IMR-90 (cell line): Measurements from ENCODE around the gene CDK5RAP2. TPM values are rescaled to one million over a fixed set of nuclear protein-coding genes. Genes with fewer than 3 reads are reported as not detected.

ENCODE experiments used
- ATAC-seq: fragments of 200-7000 bp; cut with Tn5 transposase; 2 replicates; pipeline ENCODE4 v1.9.1; 2020; ENCODE audit warnings: low read depth, mild to moderate bottlenecking, moderate library complexity
- BruUV-seq: library from RNA; stranded (reverse); fragments of 400-500 nt; replicated peaks from 2 replicates; lab custom pipeline; 2021; lab: Mats Ljungman, UMichigan
- CTCF ChIA-PET: fragments of 300-600 bp; formaldehyde crosslinking; extraction: SDS; loops from one replicate; lab custom pipeline; 2021; ENCODE audit warnings: antibody characterized with exemption; lab: Yijun Ruan, JAX
- POLR2A ChIA-PET: fragments of 300-600 bp; sonication (Branson Sonifier 250); formaldehyde crosslinking; loops from one replicate; lab custom pipeline; 2022; ENCODE audit warnings: antibody characterized with exemption; ENCODE audit not compliant: unreplicated experiment; lab: Charles Lee
- DNase-seq: peaks from one replicate; pipeline ENCODE4 v3.0.0; 2013
- H2AFZ ChIP-seq: replicated peaks from 2 replicates; pipeline ENCODE3; 2013; ENCODE audit warnings: low read length, mild to moderate bottlenecking; ENCODE audit not compliant: poor library complexity
- H2AK5ac ChIP-seq: 2 replicates; pipeline ENCODE4 v1.6.1; 2013; ENCODE audit warnings: low read depth, low read length, inconsistent platforms
- H2AK9ac ChIP-seq: replicated peaks from 2 replicates; pipeline ENCODE3; 2013; ENCODE audit warnings: mild to moderate bottlenecking, low read depth, low read length, moderate library complexity; ENCODE audit not compliant: poor library complexity
- H2BK120ac ChIP-seq: 2 replicates; pipeline ENCODE4 v1.6.1; 2013; ENCODE audit warnings: low read depth, low read length, inconsistent platforms
- H2BK15ac ChIP-seq: 3 replicates; pipeline ENCODE4 v1.6.1; 2013; ENCODE audit warnings: low read depth, low read length, inconsistent platforms
- H2BK20ac ChIP-seq: 2 replicates; pipeline ENCODE4 v1.6.1; 2013; ENCODE audit warnings: low read depth, mild to moderate bottlenecking, inconsistent platforms, low read length, moderate library complexity
- H2BK5ac ChIP-seq: 2 replicates; pipeline ENCODE4 v1.6.1; 2013; ENCODE audit warnings: mild to moderate bottlenecking, low read depth, low read length, inconsistent platforms; ENCODE audit not compliant: poor library complexity, severe bottlenecking
- H3K14ac ChIP-seq: replicated peaks from 2 replicates; pipeline ENCODE4 v1.6.1; 2013; ENCODE audit warnings: low read depth, low read length, inconsistent platforms
- H3K18ac ChIP-seq: 2 replicates; pipeline ENCODE4 v1.6.1; 2013; ENCODE audit warnings: low read depth, low read length, control low read depth
- H3K23ac ChIP-seq: 2 replicates; pipeline ENCODE4 v1.6.1; 2013; ENCODE audit warnings: low read depth, low read length, inconsistent platforms
- H3K27ac ChIP-seq: 2 replicates; pipeline ENCODE4 v1.5.1; 2013; ENCODE audit warnings: mild to moderate bottlenecking, control low read depth, low read length; ENCODE audit not compliant: insufficient read depth
- H3K27me3 ChIP-seq: 2 replicates; pipeline ENCODE4 v1.6.1; 2013; ENCODE audit warnings: low read length; ENCODE audit not compliant: control insufficient read depth, insufficient read depth
- H3K36me3 ChIP-seq: 2 replicates; pipeline ENCODE4 v1.6.1; 2013; ENCODE audit warnings: low read length, mixed read lengths; ENCODE audit not compliant: control insufficient read depth, insufficient read depth
- H3K4ac ChIP-seq: 2 replicates; pipeline ENCODE4 v1.6.1; 2013; ENCODE audit warnings: low read depth, low read length, inconsistent platforms
- H3K4me1 ChIP-seq: 2 replicates; pipeline ENCODE4 v1.6.1; 2013; ENCODE audit warnings: low read length, mixed read lengths; ENCODE audit not compliant: control insufficient read depth, insufficient read depth
- H3K4me2 ChIP-seq: 2 replicates; pipeline ENCODE4 v1.6.1; 2013; ENCODE audit warnings: low read depth, mild to moderate bottlenecking, control low read depth, low read length, moderate library complexity
- H3K4me3 ChIP-seq: 2 replicates; pipeline ENCODE4 v1.5.1; 2013; ENCODE audit warnings: low read depth, mild to moderate bottlenecking, control low read depth, low read length, moderate library complexity; ENCODE audit not compliant: insufficient read depth
- H3K56ac ChIP-seq: 2 replicates; pipeline ENCODE4 v1.6.1; 2013; ENCODE audit warnings: low read length, inconsistent platforms; ENCODE audit not compliant: insufficient read depth; ENCODE audit errors: extremely low read depth
- H3K79me1 ChIP-seq, 2 experiments: 2 replicates each; pipeline ENCODE4 v1.6.1; 2013; ENCODE audit warnings: low read length in 2 of 2, inconsistent platforms in 1 of 2, low read depth in 1 of 2
- H3K9ac ChIP-seq: 2 replicates; pipeline ENCODE4 v1.6.1; 2013; ENCODE audit warnings: low read depth, low read length, control low read depth
- H3K9me1 ChIP-seq: 2 replicates; pipeline ENCODE4 v1.6.1; 2013; ENCODE audit warnings: low read length, inconsistent platforms; ENCODE audit not compliant: insufficient read depth
- H3K9me3 ChIP-seq: 2 replicates; pipeline ENCODE4 v1.6.1; 2013; ENCODE audit warnings: low read length; ENCODE audit not compliant: control insufficient read depth, insufficient read depth
- H4K20me1 ChIP-seq: 2 replicates; pipeline ENCODE4 v1.6.1; 2013; ENCODE audit warnings: low read length, inconsistent platforms; ENCODE audit not compliant: insufficient read depth
- H4K5ac ChIP-seq: 2 replicates; pipeline ENCODE4 v1.6.1; 2013; ENCODE audit warnings: mild to moderate bottlenecking, low read depth, low read length, control low read depth
- H4K8ac ChIP-seq, 2 experiments: 2 replicates each; pipeline ENCODE4 v1.6.1; 2013; ENCODE audit warnings: low read depth in 2 of 2, low read length in 2 of 2, control low read depth in 1 of 2, inconsistent platforms in 1 of 2
- H4K91ac ChIP-seq: 2 replicates; pipeline ENCODE4 v1.6.1; 2013; ENCODE audit warnings: low read depth, low read length, inconsistent platforms; ENCODE audit not compliant: insufficient read depth
- CEBPB ChIP-seq: IDR thresholded peaks from 2 replicates; pipeline ENCODE4 v1.6.1; 2012; ENCODE audit warnings: low read depth, low read length, improper control_type of control experiment
- CHD1 ChIP-seq: IDR thresholded peaks from 2 replicates; pipeline ENCODE4 v1.6.1; 2012; ENCODE audit warnings: low read depth, low read length, improper control_type of control experiment
- CTCF ChIP-seq: conservative IDR thresholded peaks from 2 replicates; pipeline ENCODE4 v1.5.1; 2012; ENCODE audit warnings: mild to moderate bottlenecking, low read depth, low read length, improper control_type of control experiment
- MXI1 ChIP-seq: IDR thresholded peaks from 2 replicates; pipeline ENCODE4 v1.6.1; 2012; ENCODE audit warnings: low read depth, mild to moderate bottlenecking, low read length, moderate library complexity, borderline replicate concordance
- RAD21 ChIP-seq: IDR thresholded peaks from 2 replicates; pipeline ENCODE4 v1.6.1; 2012; ENCODE audit warnings: low read length, improper control_type of control experiment
- SMC3 ChIP-seq: fragments of 150-350 bp; IDR thresholded peaks from 2 replicates; pipeline ENCODE4 v1.6.1; 2016; ENCODE audit warnings: low read depth, mild to moderate bottlenecking, antibody characterized with exemption, low read length, moderate library complexity
- WGBS, 2 experiments: methylation state at CpG; one replicate each; pipeline versions ENCODE4 v1.1.5 to v1.1.7; 2013; ENCODE audit warnings: missing lambda C conversion rate in 2 of 2; ENCODE audit not compliant: insufficient read length in 1 of 2; ENCODE audit errors: extremely low coverage in 2 of 2; 5-methylcytosine and 5-hydroxymethylcytosine counted together
- dilution Hi-C: fragments of 300-500 bp; cut with HindIII; formaldehyde crosslinking; loops from one replicate; pipeline ENCODE4 v1.14.3; 2018; ENCODE audit warnings: low sequenced_read_pairs; ENCODE audit not compliant: unreplicated experiment
- in situ Hi-C: fragments of 300-500 bp; cut with MboI; formaldehyde crosslinking; loops from 3 replicates; pipeline ENCODE4 v1.14.3; 2019; ENCODE audit warnings: low sequenced_read_pairs, inconsistent platforms, mixed read lengths
- intact Hi-C: fragments of 100-400 bp; cut with micrococcal nuclease; formaldehyde crosslinking; loops from 2 replicates; pipeline ENCODE4 v1.10.0; 2022
- polyA plus RNA-seq, 3 experiments: library from polyadenylated mRNA; depleted of rRNA; stranded (reverse); fragments of >200 nt; gene quantifications; 2 replicates each; pipeline ENCODE4 v1.2.3, GENCODE V29; 2012; ENCODE audit warnings: low replicate concordance in 1 of 3
- total RNA-seq: library from RNA; depleted of rRNA; stranded (reverse); fragments of >200 nt; gene quantifications from 2 replicates; pipeline ENCODE4 v1.2.3, GENCODE V29; 2012

CDK5RAP2 gene
- total and polyA plus RNA-seq, 2 of the 4 experiments (the other 2 are of a cell fraction), result 29.5 to 31.7 TPM

GRCh38 chr9:120532475-120532874, 47.5 kb downstream of the CDK5RAP2 start:
- no peak overlapping the region for H3K18ac ChIP-seq
- no peak overlapping the region for H3K56ac ChIP-seq
- ChIA-PET CTCF (interaction anchor here (1.4 kb wide), 1 partner anchor 11 kb away, joined by 7 read pairs; no protein-coding TSS in a partner anchor), POLR2A (interaction anchor here (1.0 kb wide), 1 partner anchor 39 kb away, joined by 3 read pairs; no protein-coding TSS in a partner anchor)
- H2BK15ac ChIP-seq, result no peak overlapping the region
- no TSS peak for BruUV-seq
- H3K27ac ChIP-seq, result no peak overlapping the region
- in situ Hi-C loops (no loop called here), dilution Hi-C loops (no loop called here), intact Hi-C loops (loop anchor here (5.0 kb wide), 1 partner anchor 570 kb away; no protein-coding TSS in a partner anchor)
- H3K27me3 ChIP-seq, result no peaks in the 10 kb centered on the region
- no peaks in the 10 kb centered on the region for H4K20me1 ChIP-seq
- no peak overlapping the region for H2BK20ac ChIP-seq
- no peak overlapping the region for H2BK5ac ChIP-seq
- no peak overlapping the region for H2AK9ac ChIP-seq
- 82% methylated on average over 2 of the region's 6 CpGs; no CpG with 5 or more reads in 1 of the 2 experiments for WGBS, 2 experiments
- H2AFZ ChIP-seq, result no peak overlapping the region
- H3K79me1 ChIP-seq, result 0 out of 4 replicates have a peak, but pooled peaks cover 0 to 6% of the 10 kb centered on the region in 2 experiments
- no peak for ATAC-seq
- no peak overlapping the region for H2BK120ac ChIP-seq
- H3K9me3 ChIP-seq, result no peaks in the 10 kb centered on the region
- H3K23ac ChIP-seq, result no peak overlapping the region
- H3K9ac ChIP-seq, result no peak overlapping the region
- H4K5ac ChIP-seq, result no peak overlapping the region
- H2AK5ac ChIP-seq, result no peak overlapping the region
- no peak overlapping the region for H4K8ac ChIP-seq
- H3K9me1 ChIP-seq, result no peaks in the 10 kb centered on the region; the same call in 1 of the 2 replicates
- H3K4me2 ChIP-seq, result no peak overlapping the region
- DNase-seq, result no peak
- H4K91ac ChIP-seq, result no peak overlapping the region
- TF ChIP-seq MXI1 (no peak), SMC3 (no peak), RAD21 (no peak), CHD1 (no peak), CEBPB (no peak), CTCF (no peak)
- H3K36me3 ChIP-seq, result peaks cover 27% of the 10 kb centered on the region
- no peak overlapping the region for H3K14ac ChIP-seq
- H3K4ac ChIP-seq, result no peak overlapping the region
- H3K4me3 ChIP-seq, result no peak overlapping the region
- H3K4me1 ChIP-seq, result no peaks in the 10 kb centered on the region
